Measurements from ENCODE around the gene MEGF11.

The MEGF11 gene

DNA sequence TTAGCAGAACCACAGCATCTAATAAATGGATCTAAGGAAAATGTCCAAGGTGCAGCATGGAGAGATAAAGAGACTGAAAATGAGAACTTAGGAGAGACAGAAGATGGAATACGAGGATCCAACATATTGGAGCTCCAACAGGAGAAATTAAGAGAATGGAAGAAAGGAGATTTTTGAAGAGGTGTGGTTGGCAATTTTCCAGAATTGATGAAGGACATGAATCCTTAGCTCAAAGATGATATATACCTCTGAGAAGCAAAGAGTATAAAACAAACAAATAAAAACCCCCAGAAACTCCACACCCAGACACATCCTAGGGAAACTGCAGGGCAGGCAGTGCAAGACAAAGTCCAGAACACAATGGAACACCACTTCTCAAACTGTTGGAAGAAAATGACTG lies 141.2 kb downstream of the MEGF11 start:
- ChIA-PET CTCF (interaction anchor here (0.5 to 0.9 kb wide), 4 partner anchors 8 to 532 kb away, joined by 3 to 4 read pairs (median 3); no protein-coding TSS in a partner anchor), POLR2A (no interaction called here)
- Histone ChIP-seq H3K27ac (ENCODE audit: extremely low read depth, low read depth, low read length) (no peak overlapping the region), H3K36me3 (ENCODE audit: control insufficient read depth in 2 of 2, insufficient read depth in 1 of 2, low read length in 2 of 2) (no peaks in the 10 kb centered on the region), H3K4me3 (ENCODE audit: low read depth, low read length) (no peak overlapping the region), H3K9me3 (ENCODE audit: control insufficient read depth, insufficient read depth, low read depth, low read length) (no peaks in the 10 kb centered on the region), H3K4me1 (ENCODE audit: control insufficient read depth, insufficient read depth, low read length) (no peaks in the 10 kb centered on the region)
- TF ChIP-seq BCL6B (tag by site-specific recombination; IDR thresholded peaks at IDR 0.05) (no peak), ZNF600 (tag by site-specific recombination; IDR thresholded peaks at IDR 0.05) (peak; percentile 77), GLI4 (tag by site-specific recombination; IDR thresholded peaks at IDR 0.05) (no peak), ZNF558 (tag by site-specific recombination; IDR thresholded peaks at IDR 0.05) (peak; percentile 93)

- no peak overlapping the region for H3K27ac ChIP-seq (ENCODE audit: extremely low read depth, low read depth, low read length)
- POLR2A ChIA-PET: no interaction called here
- no peaks in the 10 kb centered on the region for H3K36me3 ChIP-seq (ENCODE audit: control insufficient read depth in 2 of 2, insufficient read depth in 1 of 2, low read length in 2 of 2)
- no peaks in the 10 kb centered on the region for H3K9me3 ChIP-seq (ENCODE audit: control insufficient read depth, insufficient read depth, low read depth, low read length)
- H3K4me3 ChIP-seq (ENCODE audit: low read depth, low read length): no peak overlapping the region
- no peaks in the 10 kb centered on the region for H3K4me1 ChIP-seq (ENCODE audit: control insufficient read depth, insufficient read depth, low read length)
- CTCF ChIA-PET: interaction anchor here (0.6 to 1.0 kb wide), 2 partner anchors 26 to 195 kb away, joined by 3 to 4 read pairs; no protein-coding TSS in a partner anchor
- TF ChIP-seq KLF16 (tag by site-specific recombination; IDR thresholded peaks at IDR 0.05): no peak
- TF ChIP-seq, protein P1, sequence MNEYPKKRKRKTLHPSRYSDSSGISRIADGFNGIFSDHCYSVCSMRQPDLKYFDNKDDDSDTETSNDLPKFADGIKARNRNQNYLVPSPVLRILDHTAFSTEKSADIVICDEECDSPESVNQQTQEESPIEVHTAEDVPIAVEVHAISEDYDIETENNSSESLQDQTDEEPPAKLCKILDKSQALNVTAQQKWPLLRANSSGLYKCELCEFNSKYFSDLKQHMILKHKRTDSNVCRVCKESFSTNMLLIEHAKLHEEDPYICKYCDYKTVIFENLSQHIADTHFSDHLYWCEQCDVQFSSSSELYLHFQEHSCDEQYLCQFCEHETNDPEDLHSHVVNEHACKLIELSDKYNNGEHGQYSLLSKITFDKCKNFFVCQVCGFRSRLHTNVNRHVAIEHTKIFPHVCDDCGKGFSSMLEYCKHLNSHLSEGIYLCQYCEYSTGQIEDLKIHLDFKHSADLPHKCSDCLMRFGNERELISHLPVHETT (tag by site-specific recombination; IDR thresholded peaks at IDR 0.05): no peak
- no peak for TF ChIP-seq ZNF354C (tag by site-specific recombination; IDR thresholded peaks at IDR 0.05; ENCODE audit: borderline replicate concordance, low read depth)
- no peak for TF ChIP-seq PATZ1 (tag by site-specific recombination; IDR thresholded peaks at IDR 0.05)
- no peak for TF ChIP-seq ZNF792 (tag by site-specific recombination; IDR thresholded peaks at IDR 0.05)
- TF ChIP-seq ZNF24 (tag by site-specific recombination; IDR thresholded peaks at IDR 0.05): no peak
- no peak for TF ChIP-seq ZNF658 (tag by site-specific recombination; IDR thresholded peaks at IDR 0.05)
- TF ChIP-seq, protein P2, sequence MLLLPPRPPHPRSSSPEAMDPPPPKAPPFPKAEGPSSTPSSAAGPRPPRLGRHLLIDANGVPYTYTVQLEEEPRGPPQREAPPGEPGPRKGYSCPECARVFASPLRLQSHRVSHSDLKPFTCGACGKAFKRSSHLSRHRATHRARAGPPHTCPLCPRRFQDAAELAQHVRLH (tag by site-specific recombination; IDR thresholded peaks at IDR 0.05): no peak
- TF ChIP-seq ZNF837 (tag by site-specific recombination; IDR thresholded peaks at IDR 0.05): no peak
- no peak for TF ChIP-seq ZNF398 (tag by site-specific recombination; IDR thresholded peaks at IDR 0.05)
- no peak for TF ChIP-seq ZBTB48 (tag by site-specific recombination; IDR thresholded peaks at IDR 0.05)
- no peak for TF ChIP-seq ZNF350 (tag by site-specific recombination; IDR thresholded peaks at IDR 0.05)
- TF ChIP-seq, protein P3, sequence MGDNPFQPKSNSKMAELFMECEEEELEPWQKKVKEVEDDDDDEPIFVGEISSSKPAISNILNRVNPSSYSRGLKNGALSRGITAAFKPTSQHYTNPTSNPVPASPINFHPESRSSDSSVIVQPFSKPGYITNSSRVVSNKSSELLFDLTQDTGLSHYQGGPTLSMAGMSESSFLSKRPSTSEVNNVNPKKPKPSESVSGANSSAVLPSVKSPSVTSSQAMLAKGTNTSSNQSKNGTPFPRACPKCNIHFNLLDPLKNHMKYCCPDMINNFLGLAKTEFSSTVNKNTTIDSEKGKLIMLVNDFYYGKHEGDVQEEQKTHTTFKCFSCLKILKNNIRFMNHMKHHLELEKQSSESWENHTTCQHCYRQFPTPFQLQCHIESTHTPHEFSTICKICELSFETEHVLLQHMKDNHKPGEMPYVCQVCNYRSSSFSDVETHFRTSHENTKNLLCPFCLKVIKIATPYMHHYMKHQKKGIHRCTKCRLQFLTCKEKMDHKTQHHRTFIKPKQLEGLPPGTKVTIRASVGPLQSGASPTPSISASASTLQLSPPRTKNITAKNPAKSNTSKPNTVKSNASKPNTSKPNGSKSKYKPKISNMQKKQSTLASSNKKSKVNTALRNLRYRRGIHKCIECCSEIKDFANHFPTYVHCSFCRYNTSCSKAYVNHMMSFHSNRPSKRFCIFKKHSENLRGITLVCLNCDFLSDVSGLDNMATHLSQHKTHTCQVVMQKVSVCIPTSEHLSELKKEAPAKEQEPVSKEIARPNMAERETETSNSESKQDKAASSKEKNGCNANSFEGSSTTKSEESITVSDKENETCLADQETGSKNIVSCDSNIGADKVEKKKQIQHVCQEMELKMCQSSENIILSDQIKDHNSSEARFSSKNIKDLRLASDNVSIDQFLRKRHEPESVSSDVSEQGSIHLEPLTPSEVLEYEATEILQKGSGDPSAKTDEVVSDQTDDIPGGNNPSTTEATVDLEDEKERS (tag by site-specific recombination; IDR thresholded peaks at IDR 0.05): no peak
- TF ChIP-seq ZNF544 (tag by site-specific recombination; IDR thresholded peaks at IDR 0.05): no peak
- TF ChIP-seq, protein P4, sequence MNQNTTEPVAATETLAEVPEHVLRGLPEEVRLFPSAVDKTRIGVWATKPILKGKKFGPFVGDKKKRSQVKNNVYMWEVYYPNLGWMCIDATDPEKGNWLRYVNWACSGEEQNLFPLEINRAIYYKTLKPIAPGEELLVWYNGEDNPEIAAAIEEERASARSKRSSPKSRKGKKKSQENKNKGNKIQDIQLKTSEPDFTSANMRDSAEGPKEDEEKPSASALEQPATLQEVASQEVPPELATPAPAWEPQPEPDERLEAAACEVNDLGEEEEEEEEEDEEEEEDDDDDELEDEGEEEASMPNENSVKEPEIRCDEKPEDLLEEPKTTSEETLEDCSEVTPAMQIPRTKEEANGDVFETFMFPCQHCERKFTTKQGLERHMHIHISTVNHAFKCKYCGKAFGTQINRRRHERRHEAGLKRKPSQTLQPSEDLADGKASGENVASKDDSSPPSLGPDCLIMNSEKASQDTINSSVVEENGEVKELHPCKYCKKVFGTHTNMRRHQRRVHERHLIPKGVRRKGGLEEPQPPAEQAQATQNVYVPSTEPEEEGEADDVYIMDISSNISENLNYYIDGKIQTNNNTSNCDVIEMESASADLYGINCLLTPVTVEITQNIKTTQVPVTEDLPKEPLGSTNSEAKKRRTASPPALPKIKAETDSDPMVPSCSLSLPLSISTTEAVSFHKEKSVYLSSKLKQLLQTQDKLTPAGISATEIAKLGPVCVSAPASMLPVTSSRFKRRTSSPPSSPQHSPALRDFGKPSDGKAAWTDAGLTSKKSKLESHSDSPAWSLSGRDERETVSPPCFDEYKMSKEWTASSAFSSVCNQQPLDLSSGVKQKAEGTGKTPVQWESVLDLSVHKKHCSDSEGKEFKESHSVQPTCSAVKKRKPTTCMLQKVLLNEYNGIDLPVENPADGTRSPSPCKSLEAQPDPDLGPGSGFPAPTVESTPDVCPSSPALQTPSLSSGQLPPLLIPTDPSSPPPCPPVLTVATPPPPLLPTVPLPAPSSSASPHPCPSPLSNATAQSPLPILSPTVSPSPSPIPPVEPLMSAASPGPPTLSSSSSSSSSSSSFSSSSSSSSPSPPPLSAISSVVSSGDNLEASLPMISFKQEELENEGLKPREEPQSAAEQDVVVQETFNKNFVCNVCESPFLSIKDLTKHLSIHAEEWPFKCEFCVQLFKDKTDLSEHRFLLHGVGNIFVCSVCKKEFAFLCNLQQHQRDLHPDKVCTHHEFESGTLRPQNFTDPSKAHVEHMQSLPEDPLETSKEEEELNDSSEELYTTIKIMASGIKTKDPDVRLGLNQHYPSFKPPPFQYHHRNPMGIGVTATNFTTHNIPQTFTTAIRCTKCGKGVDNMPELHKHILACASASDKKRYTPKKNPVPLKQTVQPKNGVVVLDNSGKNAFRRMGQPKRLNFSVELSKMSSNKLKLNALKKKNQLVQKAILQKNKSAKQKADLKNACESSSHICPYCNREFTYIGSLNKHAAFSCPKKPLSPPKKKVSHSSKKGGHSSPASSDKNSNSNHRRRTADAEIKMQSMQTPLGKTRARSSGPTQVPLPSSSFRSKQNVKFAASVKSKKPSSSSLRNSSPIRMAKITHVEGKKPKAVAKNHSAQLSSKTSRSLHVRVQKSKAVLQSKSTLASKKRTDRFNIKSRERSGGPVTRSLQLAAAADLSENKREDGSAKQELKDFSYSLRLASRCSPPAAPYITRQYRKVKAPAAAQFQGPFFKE (tag by site-specific recombination; IDR thresholded peaks at IDR 0.05; ENCODE audit: borderline replicate concordance): no peak
These were observed 142.2 kb downstream of the MEGF11 start for GRCh38 chr15:66111363-66111762.
